MM.1S (cell line): ENCODE measurements around the gene UGT2B15.
"Not testable (repeated sequence)": the region's sequence is repeated elsewhere in the genome, so short reads cannot be mapped to it uniquely, and the experiment has no call there.

ENCODE experiments used
- DNase-seq: peaks from one replicate; pipeline ENCODE4 v3.0.0-alpha.2; 2015
- H2AFZ ChIP-seq: fragments of 300-600 bp; sonication (generic); 2 replicates; pipeline ENCODE4 v1.6.0; 2016; ENCODE audit warnings: antibody characterized with exemption, low read length
- H3F3A ChIP-seq: fragments of 300-600 bp; sonication (generic); 2 replicates; pipeline ENCODE4 v1.6.1; 2016; ENCODE audit warnings: mild to moderate bottlenecking, antibody characterized with exemption, low read length, moderate library complexity, mixed read lengths; ENCODE audit not compliant: insufficient read depth
- H3K27ac ChIP-seq: fragments of 300-600 bp; sonication (generic); 2 replicates; pipeline ENCODE4 v1.5.1; 2016; ENCODE audit warnings: mild to moderate bottlenecking, low read length
- H3K27me3 ChIP-seq: fragments of 300-600 bp; sonication (generic); replicated peaks from 2 replicates; pipeline ENCODE4 v1.6.0; 2016; ENCODE audit warnings: low read length; ENCODE audit not compliant: insufficient read depth
- H3K36me3 ChIP-seq: fragments of 300-600 bp; sonication (generic); replicated peaks from 2 replicates; pipeline ENCODE4 v1.6.1; 2016; ENCODE audit warnings: mild to moderate bottlenecking, low read length, mixed read lengths; ENCODE audit not compliant: insufficient read depth
- H3K4me1 ChIP-seq: fragments of 300-600 bp; sonication (generic); 2 replicates; pipeline ENCODE4 v1.6.1; 2016; ENCODE audit warnings: low read length, mixed read lengths
- H3K4me2 ChIP-seq: fragments of 300-600 bp; sonication (generic); 2 replicates; pipeline ENCODE4 v1.6.0; 2016; ENCODE audit warnings: low read depth, low read length
- H3K4me3 ChIP-seq: fragments of 300-600 bp; sonication (generic); 2 replicates; pipeline ENCODE4 v1.5.1; 2016; ENCODE audit warnings: low read length, mixed read lengths
- H3K79me2 ChIP-seq: fragments of 300-600 bp; sonication (generic); 2 replicates; pipeline ENCODE4 v1.6.1; 2016; ENCODE audit warnings: mixed run types, low read length, mixed read lengths
- H3K9ac ChIP-seq: fragments of 300-600 bp; sonication (generic); 2 replicates; pipeline ENCODE4 v1.6.1; 2016; ENCODE audit warnings: low read length, mixed read lengths
- H3K9me2 ChIP-seq: fragments of 300-600 bp; sonication (generic); replicated peaks from 2 replicates; pipeline ENCODE4 v1.6.1; 2016; ENCODE audit warnings: mild to moderate bottlenecking, low read length, mixed read lengths; ENCODE audit not compliant: insufficient read depth
- H3K9me3 ChIP-seq: fragments of 300-600 bp; sonication (generic); replicated peaks from 2 replicates; pipeline ENCODE4 v1.6.1; 2016; ENCODE audit warnings: mild to moderate bottlenecking, low read length, mixed read lengths; ENCODE audit not compliant: insufficient read depth
- H4K20me1 ChIP-seq: fragments of 300-600 bp; sonication (generic); 2 replicates; pipeline ENCODE4 v1.6.1; 2016; ENCODE audit warnings: mild to moderate bottlenecking, low read length, moderate library complexity, mixed read lengths; ENCODE audit not compliant: insufficient read depth
- EZH2 ChIP-seq: fragments of 300-600 bp; sonication (generic); optimal IDR thresholded peaks from 2 replicates; pipeline ENCODE3; 2017; ENCODE audit warnings: low read depth, mild to moderate bottlenecking, antibody characterized with exemption, low read length, mixed read lengths
- EZH2phosphoT487 ChIP-seq: fragments of 300-600 bp; sonication (generic); IDR thresholded peaks from 2 replicates; pipeline ENCODE4 v1.6.1; 2018; ENCODE audit warnings: antibody characterized with exemption, low read length
- TF ChIP-seq, protein P1 (sequence below): fragments of 300-600 bp; sonication (generic); IDR thresholded peaks from 2 replicates; pipeline ENCODE4 v1.5.1; 2016; ENCODE audit warnings: antibody characterized with exemption, low read length, mixed read lengths

The UGT2B15 gene

GRCh38 chr4:68664721-68665120 lies 5.7 kb downstream of the UGT2B15 start:
- not testable (repeated sequence) for H3K9me3 ChIP-seq, H3K4me1 ChIP-seq, H3K9ac ChIP-seq, H3F3A ChIP-seq, H3K4me2 ChIP-seq, H3K9me2 ChIP-seq, H2AFZ ChIP-seq, H3K4me3 ChIP-seq, H3K27ac ChIP-seq, H3K36me3 ChIP-seq, H4K20me1 ChIP-seq, H3K27me3 ChIP-seq, DNase-seq, H3K79me2 ChIP-seq

DNA sequence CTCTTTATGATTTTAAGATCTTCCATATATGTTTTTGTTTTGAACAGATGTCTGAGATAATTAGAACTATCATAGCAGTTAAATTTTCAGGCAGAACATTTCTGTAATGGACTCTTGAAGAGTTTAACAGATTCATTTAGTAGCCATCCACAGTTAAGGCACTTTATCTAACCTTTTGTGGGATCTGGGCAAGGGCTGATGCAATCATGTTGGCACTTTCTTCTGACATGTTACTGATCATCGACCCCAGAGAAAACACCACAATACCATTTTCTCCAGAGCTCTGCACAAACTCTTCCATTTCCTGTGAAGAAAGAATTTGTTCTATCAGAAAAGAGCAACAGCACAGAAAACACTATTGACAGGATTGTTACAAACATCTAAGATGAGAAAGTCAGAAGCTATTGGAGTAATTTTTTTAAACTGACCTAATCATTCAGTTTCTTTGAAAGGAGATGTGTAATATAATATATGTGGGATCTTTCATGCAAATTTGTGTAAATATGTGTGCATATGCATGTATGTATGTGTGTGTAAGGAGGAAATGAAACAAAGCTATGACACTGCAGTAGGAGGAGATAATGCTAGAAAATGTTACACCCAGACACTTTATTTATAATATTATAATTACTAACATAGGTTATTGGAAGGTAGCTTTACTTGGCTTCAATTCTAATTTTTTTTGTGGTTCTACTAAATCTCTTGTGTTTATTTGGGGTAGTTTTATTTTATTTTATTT lies 7.4 kb downstream of the UGT2B15 start:
- H3K4me2 ChIP-seq, H2AFZ ChIP-seq, H3K4me3 ChIP-seq, H3K36me3 ChIP-seq, DNase-seq, H3K9me3 ChIP-seq, H3K4me1 ChIP-seq, H3K9me2 ChIP-seq, H4K20me1 ChIP-seq, H3K27ac ChIP-seq, H3F3A ChIP-seq, H3K79me2 ChIP-seq, H3K9ac ChIP-seq, H3K27me3 ChIP-seq: not testable (repeated sequence)

DNA sequence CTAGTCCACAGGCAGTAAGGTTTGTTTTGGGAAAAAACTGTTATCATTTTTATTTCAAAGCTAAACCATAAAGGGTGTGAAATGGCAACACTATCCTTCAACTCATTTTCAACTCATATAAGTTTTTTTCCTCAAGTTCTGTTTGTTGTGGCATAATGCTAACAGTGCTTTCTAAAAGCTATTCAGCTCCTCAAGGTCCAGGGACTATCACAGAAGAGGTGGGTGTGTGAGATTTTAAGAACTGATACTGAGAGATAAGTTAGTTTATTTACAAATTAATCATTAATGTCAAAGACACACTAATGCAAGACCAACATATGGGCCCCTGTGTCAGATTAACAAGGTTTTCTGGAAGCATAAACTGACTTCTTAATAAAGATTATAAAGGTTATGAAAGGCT lies 11.8 kb downstream of the UGT2B15 start:
- no peak overlapping the region for H3K27ac ChIP-seq
- H3K9ac ChIP-seq, result no peak overlapping the region
- no peak overlapping the region for H2AFZ ChIP-seq
- no peaks in the 10 kb centered on the region for H3K36me3 ChIP-seq
- H3K79me2 ChIP-seq, result no peaks in the 10 kb centered on the region
- H3K4me3 ChIP-seq, result no peak overlapping the region
- peaks cover 7% of the 10 kb centered on the region; the same call in 1 of the 2 replicates for H3K4me1 ChIP-seq
- H3K9me2 ChIP-seq, result no peaks in the 10 kb centered on the region
- H3K4me2 ChIP-seq, result no peak overlapping the region
- H3K9me3 ChIP-seq, result no peaks in the 10 kb centered on the region
- no peak for DNase-seq
- TF ChIP-seq EZH2, result no peak
- TF ChIP-seq, protein P1, sequence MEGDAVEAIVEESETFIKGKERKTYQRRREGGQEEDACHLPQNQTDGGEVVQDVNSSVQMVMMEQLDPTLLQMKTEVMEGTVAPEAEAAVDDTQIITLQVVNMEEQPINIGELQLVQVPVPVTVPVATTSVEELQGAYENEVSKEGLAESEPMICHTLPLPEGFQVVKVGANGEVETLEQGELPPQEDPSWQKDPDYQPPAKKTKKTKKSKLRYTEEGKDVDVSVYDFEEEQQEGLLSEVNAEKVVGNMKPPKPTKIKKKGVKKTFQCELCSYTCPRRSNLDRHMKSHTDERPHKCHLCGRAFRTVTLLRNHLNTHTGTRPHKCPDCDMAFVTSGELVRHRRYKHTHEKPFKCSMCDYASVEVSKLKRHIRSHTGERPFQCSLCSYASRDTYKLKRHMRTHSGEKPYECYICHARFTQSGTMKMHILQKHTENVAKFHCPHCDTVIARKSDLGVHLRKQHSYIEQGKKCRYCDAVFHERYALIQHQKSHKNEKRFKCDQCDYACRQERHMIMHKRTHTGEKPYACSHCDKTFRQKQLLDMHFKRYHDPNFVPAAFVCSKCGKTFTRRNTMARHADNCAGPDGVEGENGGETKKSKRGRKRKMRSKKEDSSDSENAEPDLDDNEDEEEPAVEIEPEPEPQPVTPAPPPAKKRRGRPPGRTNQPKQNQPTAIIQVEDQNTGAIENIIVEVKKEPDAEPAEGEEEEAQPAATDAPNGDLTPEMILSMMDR, result no peak
- TF ChIP-seq EZH2phosphoT487, result no peak
- H3F3A ChIP-seq, result 0 out of 2 replicates have a peak, but pooled peaks cover 6% of the 10 kb centered on the region
- H3K27me3 ChIP-seq, result no peaks in the 10 kb centered on the region
- no peaks in the 10 kb centered on the region for H4K20me1 ChIP-seq

DNA sequence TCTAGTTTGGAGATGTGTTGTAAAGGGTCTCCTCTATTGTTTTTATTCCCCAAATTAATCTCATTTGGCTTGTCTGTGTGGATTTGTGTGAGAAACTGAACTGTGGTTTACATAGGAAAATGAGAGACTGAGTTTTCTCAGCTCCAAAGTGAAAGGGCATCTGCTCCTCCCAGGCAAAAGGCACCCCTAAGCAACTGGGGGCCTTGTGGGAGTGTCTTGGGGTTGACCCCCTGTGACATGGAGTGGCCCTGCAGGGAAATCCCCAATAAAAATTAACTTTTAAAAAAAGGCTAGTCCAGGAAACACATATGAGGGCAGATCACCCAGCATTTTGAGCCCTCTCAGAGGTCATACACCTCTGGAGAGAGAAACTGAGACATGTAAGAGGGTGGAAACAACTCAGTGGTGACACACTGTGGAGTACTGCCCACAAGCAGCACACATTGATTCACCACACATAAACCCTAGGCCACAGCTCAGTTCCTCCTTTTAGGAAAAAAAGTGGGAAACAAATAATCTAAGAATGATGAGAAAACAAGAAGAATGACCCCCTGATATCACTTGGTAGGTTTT lies 13.3 kb downstream of the UGT2B15 start:
- DNase-seq, result peak; percentile 21
- not testable (repeated sequence) for H3K27me3 ChIP-seq, H3K36me3 ChIP-seq, H4K20me1 ChIP-seq, H3K9me2 ChIP-seq, H3K9me3 ChIP-seq, H3K4me1 ChIP-seq, H3K79me2 ChIP-seq, H3F3A ChIP-seq
- peak overlapping the region; percentile 59; the same call in 1 of the 2 replicates for H3K27ac ChIP-seq
- H3K4me3 ChIP-seq, result peak overlapping the region; percentile 24
- H3K4me2 ChIP-seq, result peak overlapping the region; percentile 62
- peak overlapping the region; percentile 10; the same call in 1 of the 2 replicates for H3K9ac ChIP-seq
- H2AFZ ChIP-seq, result peak overlapping the region; percentile 50

- DNase-seq, result peak; percentile 14
- H3K9me3 ChIP-seq, H3K79me2 ChIP-seq, H3K27me3 ChIP-seq, H4K20me1 ChIP-seq, H3F3A ChIP-seq, H3K9me2 ChIP-seq, H3K4me1 ChIP-seq, H3K36me3 ChIP-seq: not testable (repeated sequence)
- Histone ChIP-seq H3K4me2 (peak overlapping the region; percentile 62), H3K27ac (peak overlapping the region; percentile 59; the same call in 1 of the 2 replicates), H3K4me3 (peak overlapping the region; percentile 24), H2AFZ (peak overlapping the region; percentile 50), H3K9ac (peak overlapping the region; percentile 10; the same call in 1 of the 2 replicates)
Measured at GRCh38 chr4:68656445-68656973, 13.9 kb downstream of the UGT2B15 start.
